DMS153 treated with DMSO at 0.1 percent for 48 hours (cell line): Measurements from ENCODE around the gene PACSIN2.

ENCODE experiments used
- DNase-seq: peaks from one replicate; lab custom pipeline; 2025; ENCODE audit not compliant: unreplicated experiment; lab: John Stamatoyannopoulos, UW

The PACSIN2 gene

DNA sequence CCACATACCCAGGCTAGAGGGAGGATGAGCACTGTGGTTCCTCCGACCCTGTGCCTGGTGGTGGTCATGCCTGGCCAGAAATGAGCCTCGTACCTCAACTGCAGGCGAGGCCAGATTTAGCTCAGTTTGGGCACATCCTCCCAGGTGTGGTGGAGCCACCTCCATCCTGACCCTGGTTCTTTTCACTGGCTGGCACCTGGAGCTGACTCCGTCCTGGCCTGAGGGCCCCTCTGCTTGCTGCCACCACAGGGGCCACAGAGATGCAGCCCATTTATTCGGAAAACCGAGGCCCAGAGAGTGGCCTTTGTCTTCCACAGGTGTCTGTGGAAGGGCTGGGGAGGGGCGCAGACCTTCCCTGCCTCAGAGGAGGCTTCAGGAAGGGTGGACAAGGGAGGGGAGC lies 148.8 kb downstream of the PACSIN2 start:
- no peak for DNase-seq

DNA sequence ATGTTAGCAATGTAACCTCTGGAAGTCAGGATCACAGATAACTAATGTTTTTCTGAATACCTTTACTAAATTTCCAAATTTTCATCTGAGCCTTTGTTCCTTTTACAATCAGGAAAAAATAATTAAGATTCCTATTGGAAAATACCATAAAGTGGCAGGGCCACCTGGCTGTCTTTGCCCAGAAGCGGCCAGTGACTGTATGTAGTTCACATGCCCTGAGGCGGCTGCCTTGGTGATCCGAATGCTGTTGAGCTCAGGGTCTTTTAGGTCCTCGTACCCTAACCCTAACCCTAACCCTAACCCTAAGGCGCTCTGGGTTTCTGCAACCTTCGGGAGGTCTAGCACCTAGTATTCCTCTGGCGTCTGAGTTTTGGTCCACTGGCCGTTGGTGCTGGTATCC lies 149.4 kb downstream of the PACSIN2 start:
- DNase-seq, result no peak

DNA sequence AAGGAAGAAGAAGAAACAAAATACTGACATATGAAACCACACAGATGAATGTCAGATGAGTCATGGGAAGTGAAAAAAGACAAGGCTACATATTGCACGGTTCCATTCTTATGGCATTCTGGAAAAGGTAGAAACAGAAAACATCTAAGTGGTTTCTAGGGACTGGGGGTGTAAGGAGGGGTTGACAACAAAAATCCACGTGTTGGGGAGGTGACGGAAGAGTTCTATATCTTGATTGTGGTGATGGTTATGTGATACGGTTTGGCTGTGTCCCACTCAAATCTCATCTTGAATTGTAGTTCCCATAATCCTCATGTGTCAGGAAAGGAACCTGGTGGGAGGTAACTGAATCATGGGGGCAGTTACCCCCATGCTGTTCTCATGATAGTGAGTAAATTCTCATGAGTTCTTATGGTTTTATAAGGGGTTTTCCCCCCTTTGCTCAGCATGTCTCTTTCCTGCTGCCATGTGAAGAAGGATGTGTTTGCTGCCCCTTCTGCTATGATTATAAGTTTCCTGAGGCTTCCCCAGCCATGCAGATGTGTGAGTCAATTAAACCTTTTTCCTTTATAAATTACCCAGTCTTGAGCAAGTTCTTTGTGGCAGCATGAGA lies 151.5 kb downstream of the PACSIN2 start:
- no peak for DNase-seq

DNA sequence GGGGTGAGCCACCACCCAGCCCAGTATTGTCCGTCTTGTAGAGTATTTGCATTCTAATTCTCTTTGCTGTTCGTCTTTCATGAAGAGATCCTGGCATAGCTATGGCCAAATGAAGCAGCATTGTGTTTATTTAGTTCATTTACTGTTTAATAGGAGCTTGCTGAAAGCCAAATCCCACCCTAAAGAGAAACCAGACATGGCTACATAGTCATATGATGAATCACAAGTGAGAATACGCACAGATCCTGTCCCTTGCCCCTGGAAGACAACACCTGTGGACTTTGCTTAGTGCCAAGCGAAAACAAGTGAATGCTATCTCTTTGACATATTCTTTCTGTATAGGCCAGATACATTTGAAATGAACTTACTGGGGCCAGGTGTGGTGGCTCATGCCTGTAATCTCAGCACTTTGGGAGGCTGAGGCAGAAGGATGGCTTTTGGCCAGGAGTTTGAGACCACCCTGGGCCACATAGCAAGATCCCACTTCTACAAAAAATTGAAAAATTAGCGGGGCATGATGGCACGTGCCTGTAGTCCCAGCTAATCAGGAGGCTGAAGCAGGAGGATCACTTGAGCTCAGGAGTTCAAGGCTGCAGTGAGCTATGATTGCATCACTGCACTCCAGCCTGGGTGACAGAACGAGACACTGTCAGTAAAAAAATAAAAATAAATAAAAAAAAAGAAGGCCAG lies 152.8 kb downstream of the PACSIN2 start:
- no peak for DNase-seq

DNA sequence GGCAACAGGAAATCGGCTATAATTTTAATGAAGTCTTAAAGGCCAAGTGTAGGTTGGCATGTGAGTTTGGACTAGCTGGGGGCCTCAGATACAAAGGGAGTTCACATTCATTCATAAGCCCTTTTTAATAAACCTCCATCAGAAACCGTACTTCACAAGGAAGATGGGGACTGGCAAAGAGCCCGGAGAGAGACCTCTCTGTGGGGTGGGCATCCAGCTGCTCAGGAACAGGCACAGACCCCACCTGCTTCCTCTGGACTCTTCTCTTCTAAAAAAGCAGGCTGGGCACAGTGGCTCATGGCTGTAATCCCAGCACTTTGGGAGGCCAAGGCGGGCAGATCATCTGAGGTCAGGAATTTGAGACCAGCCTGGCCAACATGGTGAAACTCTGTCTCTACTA lies 154.0 kb downstream of the PACSIN2 start:
- no peak for DNase-seq

DNA sequence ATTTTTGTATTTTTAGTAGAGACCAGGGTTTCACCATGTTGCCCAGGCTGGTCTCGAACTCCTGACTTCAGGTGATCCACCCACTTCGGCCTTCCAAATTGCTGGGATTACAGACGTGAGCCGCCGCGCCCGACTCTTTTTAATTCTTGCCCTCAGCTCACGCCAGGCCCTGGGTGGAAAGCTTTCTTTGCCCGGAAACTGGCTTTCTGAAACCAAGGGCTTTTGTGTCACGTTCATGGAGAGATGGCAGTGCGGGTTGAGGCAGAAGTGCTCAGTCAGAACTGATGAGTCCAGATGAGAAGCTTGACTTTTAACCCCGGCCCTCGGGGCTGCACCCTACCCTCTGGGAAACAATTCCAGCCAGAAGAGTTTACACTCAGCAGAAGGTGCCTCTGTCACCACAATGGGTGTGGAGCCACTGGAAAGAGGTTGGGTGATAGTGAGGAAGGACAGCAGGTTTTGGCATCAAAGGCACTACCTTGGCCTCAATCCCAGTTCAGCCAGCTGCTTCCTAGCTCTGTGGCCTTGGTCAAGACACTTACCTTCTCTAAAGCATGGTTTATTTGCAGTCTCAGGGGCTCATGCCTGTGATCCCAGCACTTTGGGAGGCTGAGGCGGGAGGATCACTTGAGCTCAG lies 157.0 kb downstream of the PACSIN2 start:
- peak; percentile 55 for DNase-seq

DNA sequence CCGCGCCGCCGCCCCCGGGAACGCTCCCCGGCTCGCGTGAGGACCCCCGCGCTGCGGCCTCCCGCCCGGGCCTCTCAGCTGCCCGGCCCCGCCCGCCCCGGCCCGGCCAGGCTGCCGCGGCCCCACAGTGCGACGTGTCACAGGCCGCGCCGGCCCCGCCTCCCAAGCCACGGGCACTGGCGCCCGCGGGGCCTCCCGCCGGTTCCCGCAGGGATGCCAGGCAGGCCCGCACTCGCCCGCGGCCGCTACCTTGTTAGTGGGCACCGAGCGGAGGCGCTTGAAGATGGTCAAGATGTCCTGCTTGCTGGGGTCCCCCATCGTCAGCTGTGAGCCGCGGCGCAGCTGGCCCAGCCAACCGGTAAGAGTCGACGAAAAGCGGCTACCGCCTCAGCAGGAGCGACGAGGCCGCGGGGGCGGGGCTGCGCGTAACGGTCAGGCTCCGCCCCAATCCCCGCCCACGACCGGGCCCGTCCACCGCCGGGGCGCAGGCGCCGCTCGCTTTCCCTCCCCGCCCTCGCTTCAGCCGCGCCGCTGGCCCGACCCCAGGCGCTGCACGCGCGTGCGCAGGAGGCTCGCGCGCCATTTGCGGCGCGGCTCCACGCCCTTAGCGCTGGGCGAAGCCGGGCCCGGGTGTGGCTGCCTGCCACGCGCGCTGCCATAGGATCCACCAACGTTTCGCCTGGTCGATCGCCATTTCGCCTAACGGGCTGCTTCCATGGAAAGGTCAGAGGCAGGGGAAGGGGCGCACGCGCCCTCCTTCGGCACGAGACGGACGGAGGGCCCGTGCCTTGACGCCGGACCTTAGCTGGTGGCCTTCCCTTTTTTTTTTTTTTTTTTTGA lies 157.9 kb downstream of the PACSIN2 start, which contains the start of gene ARFGAP3:
TSS of gene ARFGAP3 (minus strand) at position 409 of the 840 bp plus-strand sequence. CDS start at position 318, 91 bp downstream.
- DNase-seq, result peak; percentile 85

DNA sequence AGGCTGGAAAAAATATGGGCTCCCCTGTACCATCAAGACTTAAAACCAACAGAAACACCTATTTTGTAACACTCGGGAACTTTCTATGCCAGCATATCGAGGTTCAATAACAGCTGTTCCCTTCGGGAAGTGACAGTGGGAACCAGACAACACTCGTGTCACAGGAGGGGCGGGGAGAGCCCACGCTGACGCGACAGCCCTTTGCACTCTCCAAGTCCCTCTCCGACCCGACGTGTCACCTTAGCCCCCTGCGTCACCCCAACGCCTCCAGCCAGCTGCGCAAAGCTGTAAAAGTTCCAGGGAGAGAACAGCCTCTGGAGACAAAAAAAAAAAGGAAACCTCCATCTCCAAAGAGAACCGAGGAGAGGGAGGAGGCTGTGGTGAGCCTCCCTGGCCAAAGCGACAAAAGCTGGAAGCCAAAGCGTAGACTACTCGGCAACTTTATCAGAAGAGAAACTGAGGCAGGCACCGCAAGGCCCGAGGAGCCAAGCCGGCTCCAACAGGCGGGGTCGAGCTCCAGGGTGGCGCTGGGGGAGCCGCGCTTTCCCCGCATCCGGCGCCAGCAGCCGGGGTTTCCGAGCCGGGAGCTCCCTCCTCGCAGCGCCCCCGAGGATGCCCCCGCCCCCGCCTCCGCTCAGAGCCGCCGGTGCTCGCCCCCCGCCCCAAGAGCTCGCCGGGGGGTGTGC lies 158.6 kb downstream of the PACSIN2 start:
- no peak for DNase-seq

DNA sequence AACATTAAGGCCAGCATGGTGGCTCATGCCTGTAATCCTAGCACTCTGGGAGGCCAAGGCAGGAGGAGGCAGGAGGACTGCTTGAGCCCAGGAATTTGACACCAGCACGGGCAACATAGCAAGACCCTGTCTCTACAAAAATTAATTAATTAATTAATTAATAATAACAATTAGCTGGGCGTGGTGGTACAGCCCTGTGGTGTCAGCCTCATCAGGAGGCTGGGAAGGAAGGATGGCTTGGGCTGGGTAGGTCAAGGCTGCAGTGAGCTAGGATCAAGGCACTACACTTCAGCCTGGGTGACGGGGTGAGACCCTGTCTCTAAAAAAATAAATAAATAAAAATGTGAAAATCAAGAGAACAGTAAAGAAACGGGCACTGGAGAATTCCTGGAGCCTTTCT lies 159.2 kb downstream of the PACSIN2 start:
- no peak for DNase-seq

DNA sequence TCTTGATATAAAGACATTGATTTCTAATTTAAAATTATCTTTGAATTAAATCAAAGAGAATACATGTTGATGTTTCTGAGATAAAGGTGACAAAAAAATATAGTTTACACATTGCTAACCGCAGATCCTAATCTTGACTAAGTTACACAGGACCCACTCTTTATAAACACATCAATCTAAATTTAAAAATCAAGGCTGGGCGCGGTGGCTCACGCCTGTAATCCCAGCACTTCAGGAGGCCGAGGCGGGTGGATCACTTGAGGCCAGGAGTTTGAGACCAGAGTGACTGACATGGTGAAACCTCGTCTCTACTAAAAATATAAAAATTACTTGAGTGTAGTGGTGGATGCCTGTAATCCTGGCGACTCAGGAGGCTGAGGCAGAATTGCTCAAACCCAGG lies 159.7 kb downstream of the PACSIN2 start:
- DNase-seq, result no peak

DNA sequence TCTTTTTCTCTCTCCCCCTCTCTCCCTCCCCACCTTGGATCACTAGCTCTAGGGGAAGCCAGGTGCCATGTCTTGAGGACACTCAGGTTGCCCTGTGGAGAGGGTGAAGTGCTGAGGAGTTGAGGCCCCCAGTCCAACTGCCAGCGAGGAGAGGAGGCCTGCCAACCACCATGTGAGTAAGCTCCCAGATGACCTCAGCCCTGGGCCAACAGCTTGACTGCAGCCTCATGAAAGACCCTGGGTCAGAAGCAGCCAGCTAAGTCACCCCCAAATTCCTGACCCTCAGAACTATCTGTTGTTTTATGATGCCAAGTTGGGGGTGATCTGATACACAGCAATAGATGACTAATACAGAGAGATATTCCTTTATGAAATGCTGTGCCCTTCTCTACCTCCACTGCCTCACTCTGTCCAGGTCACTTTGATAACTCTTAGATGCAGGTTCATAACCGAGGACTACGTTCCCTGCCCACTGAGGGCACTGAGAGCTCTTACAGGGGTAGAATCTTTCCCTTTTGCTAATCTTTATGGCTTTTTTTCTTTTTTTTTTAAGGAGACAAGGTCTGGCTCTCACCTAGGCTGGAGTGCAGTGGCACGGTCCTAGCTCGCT lies 165.9 kb downstream of the PACSIN2 start:
- no peak for DNase-seq

DNA sequence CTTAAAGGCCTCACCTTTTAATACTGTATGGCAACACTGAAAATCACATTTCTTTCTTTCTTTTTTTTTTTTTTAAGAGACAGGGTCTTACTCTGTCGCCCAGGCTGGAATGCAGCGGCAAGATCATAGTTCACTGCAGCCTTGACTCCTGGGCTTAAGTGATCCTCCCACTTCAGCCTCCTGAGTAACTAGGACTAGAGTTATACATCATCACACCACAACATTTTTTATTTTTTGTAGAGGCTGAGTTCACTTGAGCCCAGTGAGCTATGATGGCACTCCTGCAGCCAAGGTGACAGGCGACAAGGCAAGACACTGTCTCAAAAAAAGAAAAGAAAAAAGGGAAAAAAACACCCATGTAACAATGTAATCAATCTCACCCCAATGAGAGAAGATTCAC lies 167.8 kb downstream of the PACSIN2 start:
- DNase-seq, result no peak

DNA sequence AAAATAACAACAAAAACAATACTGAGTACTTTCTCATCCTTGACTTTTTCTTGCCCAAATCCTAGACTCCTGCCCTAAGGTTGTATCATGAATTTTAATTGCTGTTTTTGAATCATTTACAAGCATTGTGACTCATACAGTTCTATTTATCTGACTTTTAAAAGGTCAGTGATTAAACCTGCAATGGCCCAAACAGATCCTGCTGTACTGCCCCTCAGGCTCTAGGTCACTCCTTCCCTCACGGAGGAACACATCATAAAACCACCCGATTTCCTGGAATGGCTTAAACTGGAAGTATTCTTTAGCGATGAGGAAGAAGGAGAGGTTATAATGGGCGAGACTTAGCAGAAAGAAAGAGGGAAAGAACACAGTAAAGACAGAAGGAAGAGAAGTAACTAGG lies 170.2 kb downstream of the PACSIN2 start:
- no peak for DNase-seq

DNA sequence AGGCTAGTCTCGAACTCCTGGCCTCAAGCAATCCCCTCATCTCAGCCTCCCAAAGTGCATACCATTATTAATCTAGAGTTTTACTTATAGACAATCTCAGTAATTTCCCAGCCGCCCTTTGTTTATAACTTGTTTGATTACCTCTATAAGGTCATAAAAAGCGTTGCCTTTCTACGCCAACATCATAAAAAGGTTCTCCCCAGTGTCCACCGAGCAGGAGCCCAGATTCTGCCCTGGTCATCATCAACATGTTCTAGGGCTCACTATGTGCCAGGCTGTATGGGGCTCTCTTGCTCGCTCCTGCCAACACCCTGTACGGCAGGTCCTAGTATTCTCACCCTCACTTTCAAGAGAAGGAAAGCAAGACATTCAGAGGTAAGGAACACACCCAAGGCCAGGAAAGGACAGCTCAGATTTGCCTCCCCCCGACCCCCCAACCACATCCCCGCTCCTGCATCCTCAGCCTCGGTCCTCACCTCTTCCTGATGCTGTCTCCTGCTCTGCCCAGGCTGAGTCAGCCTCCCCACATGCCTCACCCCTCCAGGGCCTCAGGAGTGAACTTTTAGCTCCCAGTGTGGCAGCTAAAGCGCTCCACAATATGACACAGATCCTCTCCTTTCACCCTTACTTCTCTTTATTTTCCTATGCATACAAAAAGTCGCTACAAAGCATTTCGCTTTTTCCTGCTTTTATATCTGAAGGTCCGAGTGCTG lies 172.1 kb downstream of the PACSIN2 start:
- DNase-seq, result no peak

DNA sequence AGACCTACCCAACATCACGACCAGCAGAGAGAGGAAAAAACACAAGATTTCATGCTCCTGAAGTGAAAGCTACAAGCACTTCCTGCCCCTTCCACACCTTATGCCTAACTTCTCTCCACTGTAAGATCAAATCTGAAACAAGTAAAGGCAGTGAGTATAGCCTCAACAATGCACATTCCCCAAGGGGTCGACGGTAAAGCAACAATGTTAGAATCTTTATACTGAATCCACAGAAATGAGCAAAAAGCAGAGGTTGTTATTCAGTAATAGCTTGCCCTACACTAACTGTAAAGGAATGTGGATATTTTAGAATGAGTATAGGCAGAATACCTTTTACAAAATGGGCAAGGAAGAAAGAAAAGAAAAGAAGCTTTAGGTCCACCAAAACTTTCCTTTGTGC lies 173.5 kb downstream of the PACSIN2 start:
- DNase-seq, result no peak

DNA sequence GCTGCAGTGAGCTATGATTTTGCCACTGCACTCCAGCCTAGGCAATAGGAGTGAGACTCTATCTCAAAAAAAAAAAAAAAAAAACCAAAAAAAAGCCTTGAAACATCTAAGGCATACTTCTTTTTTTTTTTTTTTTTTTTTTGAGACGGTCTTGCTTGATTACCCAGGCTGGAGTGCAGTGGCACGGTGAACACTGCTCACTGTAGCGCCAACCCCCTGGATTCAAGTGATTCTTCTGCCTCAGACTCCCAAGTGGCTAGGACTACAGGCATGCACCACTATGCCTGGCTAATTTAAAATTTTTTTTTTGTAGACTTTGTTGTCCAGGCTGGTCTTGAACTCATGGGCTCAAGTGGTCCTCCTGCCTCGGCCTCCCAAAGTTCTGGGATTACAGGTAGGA lies 177.4 kb downstream of the PACSIN2 start:
- no peak for DNase-seq

DNA sequence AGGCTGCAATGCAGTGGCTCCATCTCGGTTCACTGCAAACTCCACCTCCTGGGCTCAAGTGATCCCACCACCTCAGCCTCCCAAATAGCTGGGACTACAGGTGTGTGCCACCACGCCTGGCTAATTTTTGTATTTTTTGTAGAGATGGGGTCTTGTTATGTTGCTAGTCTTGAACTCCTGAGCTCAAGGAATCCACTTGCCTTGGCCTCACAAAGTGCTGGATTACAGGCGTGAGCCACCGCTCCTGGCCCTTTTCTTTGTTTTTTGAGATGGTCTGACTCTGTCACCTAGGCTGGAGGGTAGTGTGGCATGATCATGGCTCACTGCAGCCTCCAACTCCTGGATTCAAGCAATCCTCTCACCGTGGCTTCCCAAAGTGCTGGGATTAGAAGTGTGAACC lies 178.9 kb downstream of the PACSIN2 start:
- DNase-seq, result no peak

DNA sequence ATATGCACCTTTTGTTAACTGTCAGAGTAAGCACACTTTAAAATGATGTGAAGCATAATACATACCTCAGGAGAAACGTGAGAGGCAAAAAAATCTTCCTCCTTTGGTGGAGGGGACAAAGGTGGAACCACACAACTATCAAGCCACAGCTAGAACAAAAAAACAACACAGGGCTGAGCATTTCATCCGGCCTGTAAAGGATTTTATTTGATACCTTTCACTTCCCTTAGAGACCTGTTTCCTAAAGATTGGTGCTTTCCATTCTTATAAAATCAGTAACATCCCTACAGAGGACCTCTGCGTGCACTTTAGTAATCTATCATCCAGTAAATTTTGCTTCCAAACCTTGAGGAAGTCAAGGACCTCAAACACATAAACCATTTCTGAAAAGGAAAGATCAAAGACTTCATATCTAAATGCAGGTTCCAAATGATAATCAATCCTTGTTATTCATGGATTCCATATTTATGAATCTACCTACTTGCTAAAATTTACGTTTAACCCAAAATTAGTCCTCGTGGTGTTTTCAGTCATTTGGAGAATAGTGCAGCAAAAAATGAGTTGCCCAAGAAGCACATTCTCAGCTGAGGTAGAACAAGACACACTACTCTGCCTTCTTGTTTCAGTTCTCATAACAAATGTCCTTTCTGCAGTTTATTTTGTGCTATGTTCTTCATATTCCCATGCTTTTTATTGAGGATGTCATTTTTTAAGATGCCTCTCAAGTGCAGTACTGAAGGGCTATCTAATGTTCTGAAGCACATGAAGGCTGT lies 180.6 kb downstream of the PACSIN2 start:
- DNase-seq, result no peak

DNA sequence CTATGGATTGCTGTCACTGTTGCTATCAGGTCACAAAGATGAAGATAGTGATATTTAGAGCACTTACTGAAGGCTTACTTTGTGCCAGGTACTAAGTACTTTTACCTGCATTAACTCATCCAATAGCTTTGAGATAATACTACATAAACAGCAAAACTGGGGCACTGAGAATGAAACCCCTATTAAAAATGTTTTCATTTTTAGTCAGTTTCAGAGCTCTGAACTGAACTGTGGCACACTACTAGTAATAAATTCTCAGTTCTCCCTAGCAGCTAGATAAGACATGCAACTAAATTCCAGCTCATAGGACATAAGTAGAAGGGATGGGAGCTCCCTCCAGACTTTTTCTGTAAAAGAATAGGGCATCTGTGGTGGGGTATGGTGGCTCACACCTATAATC lies 181.8 kb downstream of the PACSIN2 start:
- DNase-seq, result no peak
